ENCODE measurements around the gene CLEC4A. TPM values are rescaled to one million over a fixed set of nuclear protein-coding genes. Genes with fewer than 3 reads are reported as not detected.
A peak's percentile ranks its signal among the peaks of the same experiment; 100 is the strongest.
"Not testable (repeated sequence)": the region's sequence is repeated elsewhere in the genome, so short reads cannot be mapped to it uniquely, and the experiment has no call there.

CLEC4A gene
- total and polyA plus RNA-seq, 5 donors, result 0.75 to 1.5 (median 1.0) TPM

DNA sequence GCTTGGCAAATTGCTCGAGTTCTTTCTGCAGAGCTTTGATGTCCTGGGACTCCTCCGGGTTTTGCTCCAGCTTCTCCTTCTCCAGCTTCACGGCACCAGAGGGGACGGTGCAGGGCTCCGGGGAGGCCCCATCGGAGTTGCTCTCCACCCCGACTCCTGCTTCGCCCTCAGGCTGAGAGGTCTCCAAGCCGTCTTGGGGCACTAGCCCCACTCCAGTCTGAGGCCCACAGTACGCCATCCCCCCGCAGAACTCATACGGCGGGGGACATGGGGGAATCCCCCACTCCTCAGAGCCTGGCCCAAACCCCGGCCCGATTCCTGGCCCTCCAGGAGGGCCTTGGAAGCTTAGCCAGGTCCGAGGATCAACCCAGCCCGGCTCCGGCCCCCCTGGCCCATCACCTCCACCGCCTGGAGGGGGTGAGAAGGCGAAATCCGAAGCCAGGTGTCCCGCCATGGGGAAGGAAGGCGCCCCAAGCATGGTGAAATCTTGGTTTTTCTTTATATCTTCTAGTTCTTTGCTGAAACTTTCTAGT lies 11.0 kb downstream of the CLEC4A start:
- H3K4me1 ChIP-seq (ENCODE audit: control insufficient read depth, insufficient read depth, low read length); H3K27ac ChIP-seq (ENCODE audit: low read length); intact Hi-C loops (cut with DNase I); H3K9me3 ChIP-seq (ENCODE audit: control insufficient read depth, low read length); H3K4me3 ChIP-seq (ENCODE audit: low read length); H3K27me3 ChIP-seq (ENCODE audit: control insufficient read depth, insufficient read depth): not testable (repeated sequence)
- WGBS, result 93% methylated on average over 23 of the region's 23 CpGs
- DNase-seq, result peak in 1 of 3 donors; percentile 24
- peak in 1 of 2 donors; percentile 24 for ATAC-seq

DNA sequence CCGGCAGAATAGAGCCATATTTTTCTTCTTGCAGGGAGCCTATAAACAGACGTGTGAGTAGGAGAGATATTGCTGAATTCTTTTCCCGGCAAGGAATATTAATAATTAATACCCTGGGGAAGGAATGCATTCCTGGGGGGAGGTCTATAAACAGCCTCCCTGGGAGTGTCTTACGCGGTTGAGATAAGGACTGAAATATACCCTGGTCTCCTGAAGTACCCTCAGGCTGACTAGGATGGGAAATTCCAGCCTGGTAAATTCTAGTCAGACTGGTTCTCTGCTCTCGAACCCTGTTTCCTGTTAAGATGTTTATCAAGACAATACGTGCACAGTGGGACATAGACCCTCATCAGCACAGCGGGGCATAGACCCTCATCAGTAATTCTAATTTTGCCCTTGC lies 18.2 kb downstream of the CLEC4A start:
- ATAC-seq; H3K9me3 ChIP-seq (ENCODE audit: control insufficient read depth, low read length); intact Hi-C loops (cut with DNase I); H3K27me3 ChIP-seq (ENCODE audit: control insufficient read depth, insufficient read depth); H3K4me1 ChIP-seq (ENCODE audit: control insufficient read depth, insufficient read depth, low read length); H3K27ac ChIP-seq (ENCODE audit: low read length); H3K4me3 ChIP-seq (ENCODE audit: low read length); DNase-seq: not testable (repeated sequence)
- WGBS, result 68% methylated on average over 8 of the region's 8 CpGs

DNA sequence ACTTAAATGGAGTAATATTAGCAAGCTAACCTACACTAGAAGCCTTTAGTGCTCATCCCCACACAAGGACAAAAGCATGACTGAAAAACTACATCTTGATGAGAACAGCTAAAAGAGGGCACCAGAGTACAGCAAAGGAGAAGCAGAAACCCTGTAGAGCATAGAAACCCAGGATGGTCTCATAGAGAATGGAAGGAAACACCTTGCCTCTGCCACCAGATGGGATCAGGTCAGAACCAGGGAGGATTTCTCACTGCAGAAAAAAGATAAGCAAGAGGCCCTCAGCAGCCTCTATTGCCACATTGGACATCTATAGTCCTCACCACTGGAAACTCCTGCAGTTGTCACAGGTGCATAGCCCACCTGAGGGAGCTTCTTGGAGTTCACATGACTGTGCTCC lies 19.8 kb downstream of the CLEC4A start:
- Histone ChIP-seq H3K4me3 (ENCODE audit: low read length) (no peak overlapping the region), H3K27me3 (ENCODE audit: control insufficient read depth, insufficient read depth) (no peaks in the 10 kb centered on the region), H3K9me3 (ENCODE audit: control insufficient read depth, low read length) (no peaks in the 10 kb centered on the region), H3K4me1 (ENCODE audit: control insufficient read depth, insufficient read depth, low read length) (no peaks in the 10 kb centered on the region), H3K27ac (ENCODE audit: low read length) (no peak overlapping the region)
- DNase-seq, result no peak
- ATAC-seq, result no peak
- intact Hi-C loops (cut with DNase I), result no loop called here

DNA sequence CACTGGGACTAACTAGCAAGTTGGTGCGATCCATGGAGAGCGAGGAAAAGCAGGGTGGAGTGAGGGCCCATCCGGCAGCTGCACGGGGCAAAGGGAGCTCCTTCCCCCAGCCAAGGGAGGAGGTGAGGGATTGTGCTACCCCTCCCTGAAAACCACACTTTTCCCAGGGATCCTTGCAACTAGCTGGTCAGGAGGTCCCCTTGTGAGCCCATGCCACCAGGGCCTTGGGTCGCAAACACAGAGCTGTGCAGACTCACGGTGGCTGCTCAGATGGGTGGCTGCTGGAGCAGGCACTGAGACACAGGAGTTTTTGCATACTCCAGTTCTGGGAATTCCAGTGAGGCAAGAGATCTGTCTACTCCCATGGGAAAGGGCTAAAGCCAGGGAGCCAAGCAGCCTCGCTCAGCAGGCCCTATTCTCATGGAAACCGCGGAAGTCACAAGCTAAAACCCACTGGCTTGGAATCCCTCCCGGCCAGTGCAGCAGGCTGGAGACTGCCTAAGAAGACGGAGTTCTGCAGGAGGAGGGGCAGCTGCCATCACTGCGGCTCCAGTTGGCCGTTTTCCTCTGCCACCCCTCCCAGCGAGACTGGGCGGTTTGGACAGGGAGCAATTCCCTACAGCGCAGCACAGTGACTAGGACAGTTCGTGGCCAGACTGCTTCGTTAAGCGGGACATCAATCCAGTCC lies 22.5 kb downstream of the CLEC4A start:
- ATAC-seq (peak; percentile 95 to 97), DNase-seq (peak; percentile 76 to 91 (median 87))
- Histone ChIP-seq H3K27ac (ENCODE audit: low read length) (no peak overlapping the region), H3K27me3 (ENCODE audit: control insufficient read depth, insufficient read depth) (no peaks in the 10 kb centered on the region), H3K4me1 (ENCODE audit: control insufficient read depth, insufficient read depth, low read length) (no peaks in the 10 kb centered on the region), H3K9me3 (ENCODE audit: control insufficient read depth, low read length) (no peaks in the 10 kb centered on the region), H3K4me3 (ENCODE audit: low read length) (no peak overlapping the region)
- intact Hi-C loops (cut with DNase I), result no loop called here
- WGBS, result 38% methylated on average over 19 of the region's 19 CpGs

DNA sequence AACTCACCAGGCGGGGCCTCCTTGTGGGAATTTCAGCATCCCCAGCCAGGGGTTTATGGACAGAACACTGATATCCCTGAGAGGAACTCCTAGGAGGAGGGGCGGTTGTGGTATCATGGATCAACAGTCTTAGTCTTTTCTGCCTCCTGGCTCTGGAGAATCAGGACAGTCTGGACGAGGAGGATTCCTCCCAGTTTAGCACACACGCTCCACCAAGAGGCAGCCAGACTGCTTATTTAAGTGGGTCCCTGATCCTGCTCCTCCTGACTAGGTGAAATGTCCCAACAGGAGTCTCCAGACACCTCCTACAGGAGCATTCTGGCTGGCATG lies 23.0 kb downstream of the CLEC4A start:
- H3K27me3 ChIP-seq (ENCODE audit: control insufficient read depth, insufficient read depth), result no peaks in the 10 kb centered on the region
- H3K4me1 ChIP-seq (ENCODE audit: control insufficient read depth, insufficient read depth, low read length), result no peaks in the 10 kb centered on the region
- ATAC-seq, result no peak
- H3K27ac ChIP-seq (ENCODE audit: low read length), result no peak overlapping the region
- WGBS, result 39% methylated on average over 4 of the region's 4 CpGs
- intact Hi-C loops (cut with DNase I), result no loop called here
- H3K9me3 ChIP-seq (ENCODE audit: control insufficient read depth, low read length), result no peaks in the 10 kb centered on the region
- no peak for DNase-seq
- no peak overlapping the region for H3K4me3 ChIP-seq (ENCODE audit: low read length)

DNA sequence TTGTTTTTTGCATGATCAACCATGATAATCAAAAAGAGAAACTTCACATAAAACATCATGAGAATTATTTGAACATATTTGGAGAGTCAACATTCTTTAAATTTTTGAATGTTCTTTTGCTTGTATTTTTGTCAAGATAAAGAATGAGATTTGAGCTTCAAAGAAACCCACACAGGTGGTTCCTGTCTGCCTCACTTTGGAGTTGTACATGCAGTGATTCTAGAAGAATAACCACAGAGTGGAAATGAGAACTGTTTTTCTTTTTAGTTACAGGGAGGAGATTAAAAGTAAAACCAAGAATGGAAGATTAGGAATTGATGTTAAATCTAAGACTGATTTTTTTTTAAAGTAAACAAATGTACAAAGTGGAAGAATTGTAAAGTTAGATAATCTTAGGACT lies 31.1 kb downstream of the CLEC4A start:
- ATAC-seq (no peak), DNase-seq (no peak)
- Histone ChIP-seq H3K4me3 (ENCODE audit: low read length) (no peak overlapping the region), H3K27ac (ENCODE audit: low read length) (no peak overlapping the region), H3K27me3 (ENCODE audit: control insufficient read depth, insufficient read depth) (no peaks in the 10 kb centered on the region), H3K9me3 (ENCODE audit: control insufficient read depth, low read length) (no peaks in the 10 kb centered on the region), H3K4me1 (ENCODE audit: control insufficient read depth, insufficient read depth, low read length) (no peaks in the 10 kb centered on the region)
- intact Hi-C loops (cut with DNase I), result no loop called here

DNA sequence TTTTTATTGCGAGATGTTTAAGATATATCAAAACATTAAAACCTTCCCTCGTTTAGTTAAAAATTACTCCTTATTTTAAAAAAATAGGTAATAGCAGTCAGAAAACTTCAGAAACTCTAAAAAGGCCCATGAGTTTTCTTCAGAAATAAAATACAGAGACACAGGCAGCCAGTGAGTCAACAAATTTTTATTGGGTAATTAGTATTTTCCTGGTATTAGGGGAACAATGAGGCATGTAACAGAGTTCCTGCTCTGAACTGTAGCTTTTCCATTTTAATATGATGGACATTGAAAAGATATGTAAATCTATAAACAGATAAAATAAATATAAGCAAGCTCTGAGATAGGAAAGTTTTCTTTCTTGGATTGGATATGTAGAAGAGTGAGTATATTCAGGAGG lies 33.0 kb downstream of the CLEC4A start:
- 95% methylated on average over 2 of the region's 2 CpGs for WGBS
- Histone ChIP-seq H3K27me3 (ENCODE audit: control insufficient read depth, insufficient read depth) (no peaks in the 10 kb centered on the region), H3K4me3 (ENCODE audit: low read length) (no peak overlapping the region), H3K9me3 (ENCODE audit: control insufficient read depth, low read length) (no peaks in the 10 kb centered on the region), H3K4me1 (ENCODE audit: control insufficient read depth, insufficient read depth, low read length) (no peaks in the 10 kb centered on the region), H3K27ac (ENCODE audit: low read length) (no peak overlapping the region)
- no peak for DNase-seq
- intact Hi-C loops (cut with DNase I), result no loop called here
- no peak for ATAC-seq

DNA sequence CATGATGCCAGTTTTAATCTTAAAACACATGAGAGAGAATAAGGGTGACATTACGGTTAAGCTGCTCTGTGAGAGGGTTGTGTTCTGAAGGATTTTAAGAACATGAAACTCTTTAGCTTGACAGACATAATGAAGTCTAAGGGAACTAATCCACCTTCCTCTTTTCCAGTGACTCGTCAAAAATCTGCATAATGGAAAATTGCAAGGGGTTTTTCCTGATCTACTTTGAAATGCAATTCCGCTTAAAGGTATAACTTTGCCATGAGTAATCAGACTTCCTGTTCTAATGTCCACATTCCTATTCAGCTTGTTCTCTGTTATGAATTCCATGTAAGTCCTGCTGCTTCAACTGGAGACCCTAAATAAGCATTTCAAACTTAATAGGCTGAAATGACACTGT lies 33.4 kb downstream of the CLEC4A start, which contains the start of gene ZNF705A:
TSS of gene ZNF705A (plus strand) at position 171 of the 400 bp plus-strand sequence. CDS start 15,611 bp downstream, outside the sequence.
- no peak for ATAC-seq
- Histone ChIP-seq H3K4me1 (ENCODE audit: control insufficient read depth, insufficient read depth, low read length) (no peaks in the 10 kb centered on the region), H3K9me3 (ENCODE audit: control insufficient read depth, low read length) (no peaks in the 10 kb centered on the region), H3K4me3 (ENCODE audit: low read length) (no peak within 1 kb of the TSS), H3K27me3 (ENCODE audit: control insufficient read depth, insufficient read depth) (no peaks in the 10 kb centered on the region), H3K27ac (ENCODE audit: low read length) (no peak within 1 kb of the TSS)
- WGBS, result 58% methylated on average over 3 of the region's 3 CpGs
- intact Hi-C loops (cut with DNase I), result no loop called here
- no peak for DNase-seq

DNA sequence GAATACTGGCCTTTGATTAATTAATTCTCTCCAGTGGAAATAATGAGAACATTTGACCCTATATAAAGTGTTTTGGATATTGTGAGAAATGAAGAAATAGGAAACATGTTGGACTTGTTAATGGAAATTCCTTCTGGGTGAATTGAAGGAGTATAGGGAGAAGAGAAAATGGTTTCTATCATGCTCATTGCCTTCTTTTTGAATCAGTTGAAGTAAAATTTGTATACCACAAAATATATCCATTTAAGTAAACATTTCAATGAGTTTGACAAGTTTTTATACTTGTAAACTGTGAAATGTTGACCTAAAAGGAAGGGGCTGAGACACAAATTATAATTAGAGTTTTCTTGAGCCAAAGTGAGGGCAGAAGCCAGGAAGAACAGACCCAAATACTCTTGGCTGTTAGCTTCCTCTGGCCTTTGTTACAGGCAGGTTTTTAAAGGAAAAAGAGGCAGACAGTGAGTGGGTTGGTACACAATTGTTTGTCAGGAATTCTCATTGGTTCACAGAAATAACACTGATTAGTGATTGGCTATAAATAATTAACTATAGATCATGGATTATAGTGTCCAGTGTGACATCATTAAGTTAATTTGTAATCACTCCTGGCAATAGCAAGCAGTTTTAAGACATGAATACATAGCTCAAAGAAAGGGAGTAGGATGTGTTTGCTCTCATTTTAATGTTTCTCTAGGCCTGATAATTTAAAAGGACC lies 34.2 kb downstream of the CLEC4A start:
- H3K9me3 ChIP-seq (ENCODE audit: control insufficient read depth, low read length), result no peaks in the 10 kb centered on the region
- no peak for DNase-seq
- H3K27ac ChIP-seq (ENCODE audit: low read length), result no peak overlapping the region
- intact Hi-C loops (cut with DNase I), result no loop called here
- no peaks in the 10 kb centered on the region for H3K4me1 ChIP-seq (ENCODE audit: control insufficient read depth, insufficient read depth, low read length)
- ATAC-seq, result no peak
- H3K27me3 ChIP-seq (ENCODE audit: control insufficient read depth, insufficient read depth), result no peaks in the 10 kb centered on the region
- H3K4me3 ChIP-seq (ENCODE audit: low read length), result no peak overlapping the region

DNA sequence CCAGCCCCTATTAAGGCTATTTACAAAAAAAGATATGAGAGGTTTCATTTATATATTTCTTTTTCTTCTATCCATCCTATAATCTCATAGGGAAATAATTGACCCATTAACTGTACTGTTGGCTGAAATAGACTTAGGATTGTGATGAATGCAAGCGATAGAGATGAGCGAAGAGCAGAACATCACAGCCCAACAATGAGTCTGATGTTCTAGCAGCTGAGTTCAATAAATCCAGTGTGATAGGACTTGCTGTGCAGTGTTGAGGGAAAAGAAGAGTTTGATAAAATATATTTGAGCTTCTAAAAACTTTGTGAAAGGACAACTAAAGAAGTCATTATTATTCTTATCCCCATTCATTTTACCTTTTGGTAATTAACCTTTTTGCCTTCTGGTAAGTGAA lies 49.5 kb downstream of the CLEC4A start:
- H3K27ac ChIP-seq (ENCODE audit: low read length); ATAC-seq; intact Hi-C loops (cut with DNase I); H3K4me1 ChIP-seq (ENCODE audit: control insufficient read depth, insufficient read depth, low read length); DNase-seq; H3K27me3 ChIP-seq (ENCODE audit: control insufficient read depth, insufficient read depth); H3K9me3 ChIP-seq (ENCODE audit: control insufficient read depth, low read length); H3K4me3 ChIP-seq (ENCODE audit: low read length): not testable (repeated sequence)
- WGBS, result 78% methylated on average over 2 of the region's 2 CpGs

DNA sequence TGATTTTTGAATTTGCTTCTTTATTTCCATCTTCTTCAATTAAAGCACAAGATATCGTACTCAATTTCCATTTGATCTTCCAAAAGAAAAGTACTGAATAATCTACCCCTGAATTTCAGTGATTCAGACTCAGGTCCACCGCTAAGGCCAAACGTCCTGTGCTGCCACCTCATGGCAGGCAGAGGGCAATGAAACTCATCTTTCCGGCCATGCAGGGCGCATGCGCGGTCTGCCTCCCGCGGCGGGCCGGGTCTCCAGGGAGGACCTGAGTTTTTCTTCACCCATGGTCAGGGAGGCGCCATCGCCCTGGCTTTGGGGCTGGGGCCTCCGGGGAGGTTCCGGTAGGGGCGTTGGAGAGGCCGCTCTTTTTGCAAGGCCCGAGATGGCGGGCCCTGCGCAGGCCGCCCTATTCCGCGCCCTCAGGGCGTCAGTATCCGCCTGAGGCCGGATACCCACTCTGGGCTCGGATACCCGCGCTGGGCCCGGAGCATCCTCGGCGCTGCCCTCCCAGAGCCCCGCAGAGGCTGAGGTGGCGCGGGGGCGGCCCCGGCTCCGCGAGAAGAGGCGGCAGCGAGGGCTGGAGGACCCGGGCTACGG lies 56.7 kb downstream of the CLEC4A start:
- peak; percentile 76 to 89 (median 86) for DNase-seq
- H3K4me1 ChIP-seq (ENCODE audit: control insufficient read depth, insufficient read depth, low read length); H3K27me3 ChIP-seq (ENCODE audit: control insufficient read depth, insufficient read depth); H3K9me3 ChIP-seq (ENCODE audit: control insufficient read depth, low read length); ATAC-seq; intact Hi-C loops (cut with DNase I): not testable (repeated sequence)
- H3K4me3 ChIP-seq (ENCODE audit: low read length), result peak overlapping the region; percentile 59
- H3K27ac ChIP-seq (ENCODE audit: low read length), result peak overlapping the region; percentile 51
- 0% methylated on average over 41 of the region's 43 CpGs for WGBS
